Measurements from ENCODE around the gene HERPUD1.

HERPUD1 gene

GRCh38 chr16:56896244-56896643 is 35.7 kb upstream of the HERPUD1 start:
- Mint-ChIP-seq H3K4me1 (peaks cover 31 to 55% of the 10 kb centered on the region in 2 donors), H3K36me3 (peaks cover 9 to 14% of the 10 kb centered on the region in 2 donors), H3K27me3 (no peaks in the 10 kb centered on the region), H3K4me3 (no peak overlapping the region), H3K9me3 (no peaks in the 10 kb centered on the region), H3K27ac (no peak overlapping the region)
- DNase-seq (no peak), ATAC-seq (replicated peaks) (no peak)

DNA sequence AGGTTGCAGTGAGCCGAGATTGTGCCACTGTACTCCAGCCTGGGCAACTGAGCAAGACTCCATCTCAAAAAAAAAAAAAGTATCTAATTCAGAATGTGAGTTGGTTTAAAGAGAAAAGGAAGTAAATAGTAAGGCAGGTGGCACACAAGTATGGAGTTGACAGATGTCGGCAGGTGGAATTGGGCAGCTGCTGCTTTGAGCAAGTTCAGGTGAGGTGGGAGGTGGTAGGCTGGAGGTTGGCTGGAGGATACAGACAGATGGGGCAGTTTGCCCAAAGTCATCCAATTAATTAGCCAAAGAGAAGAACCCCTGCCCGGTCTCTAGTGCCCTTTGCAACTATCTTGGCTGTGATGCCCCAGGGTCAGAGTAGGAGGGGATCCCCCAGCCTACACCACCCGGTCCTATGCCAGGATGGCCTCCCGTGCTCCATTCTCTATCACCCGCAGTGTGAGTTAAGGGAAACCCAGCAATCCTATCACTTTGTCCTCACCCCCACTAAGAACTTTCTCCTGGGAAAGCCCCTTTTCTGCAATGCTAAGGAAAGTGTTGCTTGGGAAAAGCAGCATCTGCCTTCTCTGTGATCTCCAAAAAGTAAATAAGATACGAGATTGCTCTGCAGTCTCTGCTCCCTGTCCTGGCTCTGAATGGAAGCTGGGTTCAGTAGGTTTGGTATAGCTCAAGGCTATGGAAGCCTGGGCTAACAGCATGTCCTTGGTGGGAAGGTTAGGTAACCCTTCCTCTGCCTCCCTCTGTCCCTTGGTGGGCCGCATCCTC is 34.7 kb upstream of the HERPUD1 start:
- DNase-seq: no peak
- ATAC-seq (replicated peaks): no peak
- H3K9me3 Mint-ChIP-seq: no peaks in the 10 kb centered on the region
- H3K36me3 Mint-ChIP-seq: peaks cover 9 to 14% of the 10 kb centered on the region in 2 donors
- no peak overlapping the region for H3K4me3 Mint-ChIP-seq
- peaks cover 38 to 55% of the 10 kb centered on the region in 2 donors for H3K4me1 Mint-ChIP-seq
- no peaks in the 10 kb centered on the region for H3K27me3 Mint-ChIP-seq
- peak overlapping the region; percentile 26 for H3K27ac Mint-ChIP-seq

DNA sequence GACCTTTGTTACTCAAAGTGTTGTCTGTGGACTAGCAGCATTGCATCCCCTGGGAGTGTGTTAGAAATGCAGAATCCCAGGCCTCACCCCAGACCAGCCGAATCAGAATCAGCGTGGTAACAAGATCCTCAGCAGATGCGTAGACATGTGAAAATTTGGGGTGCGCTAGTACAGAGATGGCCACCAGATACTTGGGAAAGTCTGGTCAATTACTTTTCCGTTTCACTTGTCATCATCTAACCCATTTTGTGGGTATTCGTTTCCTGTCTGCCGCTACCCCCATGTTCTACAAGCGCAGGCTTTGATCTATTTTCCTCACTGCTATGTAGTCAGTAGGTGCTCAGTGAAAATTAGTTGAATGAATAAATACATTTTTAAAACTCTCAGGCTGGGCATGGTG is 33.1 kb upstream of the HERPUD1 start:
- no peaks in the 10 kb centered on the region for H3K27me3 Mint-ChIP-seq
- H3K36me3 Mint-ChIP-seq: peaks cover 9 to 14% of the 10 kb centered on the region in 2 donors
- DNase-seq (no peak), ATAC-seq (replicated peaks) (peak; percentile 27 to 56)
- H3K4me3 Mint-ChIP-seq: no peak overlapping the region
- H3K4me1 Mint-ChIP-seq: peaks cover 40 to 60% of the 10 kb centered on the region in 2 donors
- H3K9me3 Mint-ChIP-seq: no peaks in the 10 kb centered on the region
- peak overlapping the region; percentile 56 for H3K27ac Mint-ChIP-seq

- Mint-ChIP-seq H3K36me3 (peaks cover 11 to 22% of the 10 kb centered on the region in 2 donors), H3K4me3 (no peak overlapping the region), H3K27ac (no peak overlapping the region), H3K27me3 (no peaks in the 10 kb centered on the region), H3K4me1 (peaks cover 29 to 55% of the 10 kb centered on the region in 2 donors), H3K9me3 (no peaks in the 10 kb centered on the region)
- ATAC-seq (replicated peaks): no peak
- no peak for DNase-seq
These were observed 28.1 kb upstream of the HERPUD1 start for GRCh38 chr16:56903866-56904265.

- DNase-seq (no peak), ATAC-seq (replicated peaks) (no peak)
- no peak overlapping the region for H3K27ac Mint-ChIP-seq
- H3K4me3 Mint-ChIP-seq: no peak overlapping the region
- no peaks in the 10 kb centered on the region for H3K9me3 Mint-ChIP-seq
- H3K27me3 Mint-ChIP-seq: no peaks in the 10 kb centered on the region
- peaks cover 7 to 16% of the 10 kb centered on the region in 2 donors for H3K36me3 Mint-ChIP-seq
- H3K4me1 Mint-ChIP-seq: peaks cover 36 to 55% of the 10 kb centered on the region in 2 donors
These were observed 24.5 kb upstream of the HERPUD1 start for GRCh38 chr16:56907401-56907800.

DNA sequence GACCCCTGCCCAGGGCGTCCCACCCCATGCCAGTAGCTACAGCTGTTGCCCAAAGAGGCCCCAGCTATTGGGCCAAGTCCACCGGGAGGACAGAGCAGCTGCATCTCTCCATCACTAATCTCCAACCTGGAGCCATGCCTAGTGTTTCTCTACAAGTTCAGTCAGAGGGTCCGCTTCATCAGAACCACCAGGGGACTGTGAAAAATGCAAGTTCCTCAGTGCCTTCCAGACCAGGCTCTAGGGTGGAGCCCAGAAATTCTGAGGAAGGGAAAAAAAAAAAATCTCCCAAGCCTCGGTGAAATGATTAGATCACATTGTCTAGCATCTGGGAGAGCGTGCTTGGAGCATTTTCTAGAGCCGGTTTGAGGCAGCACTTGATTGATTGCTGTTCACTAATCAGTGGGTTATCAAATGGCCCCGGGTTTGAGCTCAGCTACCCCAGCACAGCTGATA is 22.4 kb upstream of the HERPUD1 start:
- peaks cover 0 to 2% of the 10 kb centered on the region in 2 donors for H3K9me3 Mint-ChIP-seq

DNA sequence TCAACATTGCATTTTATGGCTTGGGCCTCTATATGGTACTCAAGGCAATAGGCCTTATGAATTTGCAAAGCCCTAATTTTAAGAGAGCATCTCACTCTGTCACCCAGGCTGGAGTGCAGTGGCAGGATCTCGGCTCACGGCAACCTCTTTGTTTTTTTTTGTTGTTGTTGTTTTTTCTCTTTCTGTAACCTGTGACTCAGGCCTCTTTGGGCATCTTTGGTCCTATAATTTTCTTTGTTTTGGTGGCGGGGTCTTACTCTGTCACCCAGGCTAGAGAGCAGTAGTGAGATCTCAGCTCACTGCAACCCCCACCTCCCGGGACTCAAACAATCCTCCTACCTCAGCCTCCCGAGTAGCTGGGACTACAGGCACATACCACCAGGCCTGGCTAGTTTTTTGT is 21.8 kb upstream of the HERPUD1 start:
- Mint-ChIP-seq H3K36me3 (peaks cover 7 to 30% of the 10 kb centered on the region in 2 donors), H3K9me3 (peaks cover 0 to 4% of the 10 kb centered on the region in 2 donors), H3K27me3 (no peaks in the 10 kb centered on the region), H3K4me1 (peaks cover 57 to 75% of the 10 kb centered on the region in 2 donors), H3K27ac (peak overlapping the region; percentile 89), H3K4me3 (peak overlapping the region in 1 of 2 donors; percentile 3)
- DNase-seq (no peak), ATAC-seq (replicated peaks) (no peak)

More for the DNA sequence above, 22.4 kb upstream of the HERPUD1 start:
- Mint-ChIP-seq H3K4me1 (peaks cover 53 to 70% of the 10 kb centered on the region in 2 donors), H3K27ac (peak overlapping the region; percentile 89), H3K4me3 (no peak overlapping the region), H3K36me3 (peaks cover 7 to 26% of the 10 kb centered on the region in 2 donors), H3K27me3 (no peaks in the 10 kb centered on the region)
- ATAC-seq (replicated peaks) (no peak), DNase-seq (no peak)

DNA sequence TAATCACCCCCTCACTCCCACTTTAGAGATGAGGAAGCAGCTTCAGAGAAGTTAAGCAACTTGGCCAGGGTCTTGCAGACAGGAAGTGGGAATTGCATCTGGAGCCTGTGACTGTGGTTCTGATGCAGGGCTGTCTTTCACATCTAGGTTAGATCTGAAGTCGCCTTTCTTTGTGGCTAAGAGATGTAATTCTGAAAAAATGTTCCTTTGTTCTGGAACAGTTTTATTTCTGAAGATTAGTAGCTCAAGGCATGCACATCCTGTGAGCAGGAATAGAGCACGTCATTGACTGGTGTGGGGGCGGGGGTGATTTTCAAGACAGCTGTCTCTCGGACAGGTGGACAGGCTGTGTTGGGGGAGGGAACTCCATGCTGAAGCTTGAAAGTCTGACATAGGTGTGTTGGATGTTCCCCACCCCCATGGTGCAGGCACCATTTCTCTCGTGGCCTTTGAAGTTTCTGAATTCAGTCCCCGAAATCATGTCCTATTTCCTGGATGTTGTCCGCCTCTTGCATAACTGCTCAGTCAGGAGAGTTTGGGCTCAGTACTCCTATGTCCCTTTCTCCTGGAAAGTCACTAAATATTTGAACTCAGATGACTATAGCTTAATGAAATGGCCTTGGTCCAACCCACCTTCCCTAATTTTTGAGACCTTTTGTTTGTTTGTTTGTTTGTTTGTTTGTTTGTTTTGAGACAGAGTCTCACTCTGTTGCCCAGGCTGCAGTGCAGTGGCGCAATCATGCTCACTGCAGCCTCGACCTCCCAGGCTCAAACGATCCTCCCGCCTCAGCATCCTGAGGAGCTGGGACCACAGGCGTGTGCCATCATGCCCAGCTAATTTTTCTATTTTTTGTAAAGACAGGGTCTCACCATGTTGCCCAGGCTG is 21.0 kb upstream of the HERPUD1 start:
- peaks cover 8 to 31% of the 10 kb centered on the region in 2 donors for H3K36me3 Mint-ChIP-seq
- H3K27me3 Mint-ChIP-seq: no peaks in the 10 kb centered on the region
- H3K27ac Mint-ChIP-seq: peak overlapping the region; percentile 89
- DNase-seq (peak; percentile 55), ATAC-seq (replicated peaks) (peak; percentile 25 to 28)
- peaks cover 0 to 4% of the 10 kb centered on the region in 2 donors for H3K9me3 Mint-ChIP-seq
- H3K4me3 Mint-ChIP-seq: peak overlapping the region; percentile 60 to 65
- peaks cover 58 to 77% of the 10 kb centered on the region in 2 donors for H3K4me1 Mint-ChIP-seq

- DNase-seq: peak; percentile 92
- Mint-ChIP-seq H3K27me3 (no peaks in the 10 kb centered on the region), H3K4me1 (peaks cover 67 to 88% of the 10 kb centered on the region in 2 donors), H3K27ac (peak overlapping the region; percentile 89), H3K4me3 (peak overlapping the region; percentile 60 to 65), H3K36me3 (peaks cover 6 to 34% of the 10 kb centered on the region in 2 donors), H3K9me3 (peaks cover 0 to 5% of the 10 kb centered on the region in 2 donors)
- ATAC-seq (replicated peaks): peak; percentile 80 to 83
These were observed 20.0 kb upstream of the HERPUD1 start for GRCh38 chr16:56911771-56912571.

DNA sequence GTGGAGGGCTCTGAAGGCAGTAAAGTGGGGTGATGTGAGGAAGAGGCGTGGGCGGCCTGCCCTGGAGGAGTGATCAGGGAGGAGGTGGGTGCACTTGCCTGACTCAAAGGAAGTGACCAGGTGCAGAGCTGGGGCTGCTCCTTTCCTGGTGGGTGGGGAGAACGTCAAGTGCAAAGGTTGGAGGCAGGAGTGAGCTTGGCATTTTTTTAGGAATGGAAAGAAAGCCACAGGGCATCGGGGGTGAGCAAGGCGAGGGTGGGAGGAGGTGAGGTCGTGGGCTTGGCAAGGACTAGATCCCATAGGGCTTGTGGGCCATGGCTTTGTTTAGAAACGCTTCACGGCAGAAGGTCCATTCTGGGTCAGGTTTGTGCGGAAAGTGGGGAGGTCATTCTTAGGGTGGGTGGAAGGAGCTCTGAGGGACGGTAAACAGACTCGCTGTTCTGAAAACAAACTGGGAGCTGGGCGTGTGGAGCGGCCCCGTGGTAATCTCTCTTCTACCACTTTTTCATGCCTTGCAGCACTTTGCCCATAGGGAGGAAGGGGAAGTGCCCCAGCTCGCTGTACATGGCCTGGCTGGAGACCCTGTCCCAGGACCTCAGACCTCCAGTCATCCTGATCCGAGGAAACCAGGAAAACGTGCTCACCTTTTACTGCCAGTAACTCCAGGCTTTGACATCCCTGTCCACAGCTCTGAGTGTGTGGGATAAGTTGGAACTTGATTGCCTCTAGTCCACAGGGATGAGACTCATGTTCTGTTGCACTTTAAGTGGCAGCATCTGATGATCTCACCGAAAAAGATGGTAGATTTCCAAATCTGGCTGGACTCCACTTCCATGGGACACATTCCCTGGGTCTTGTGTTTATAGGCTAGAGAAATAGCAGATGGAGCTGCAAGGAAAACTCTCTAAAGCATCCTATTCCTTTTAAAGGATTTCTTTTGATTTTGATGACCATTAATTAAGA is 18.9 kb upstream of the HERPUD1 start:
- H3K36me3 Mint-ChIP-seq: peaks cover 11 to 40% of the 10 kb centered on the region in 2 donors
- no peaks in the 10 kb centered on the region for H3K27me3 Mint-ChIP-seq
- peak overlapping the region; percentile 60 to 65 for H3K4me3 Mint-ChIP-seq
- H3K27ac Mint-ChIP-seq: peak overlapping the region; percentile 89
- ATAC-seq (replicated peaks): no peak
- peaks cover under 1 to 11% of the 10 kb centered on the region in 2 donors for H3K9me3 Mint-ChIP-seq
- peaks cover 70 to 92% of the 10 kb centered on the region in 2 donors for H3K4me1 Mint-ChIP-seq
- no peak for DNase-seq

DNA sequence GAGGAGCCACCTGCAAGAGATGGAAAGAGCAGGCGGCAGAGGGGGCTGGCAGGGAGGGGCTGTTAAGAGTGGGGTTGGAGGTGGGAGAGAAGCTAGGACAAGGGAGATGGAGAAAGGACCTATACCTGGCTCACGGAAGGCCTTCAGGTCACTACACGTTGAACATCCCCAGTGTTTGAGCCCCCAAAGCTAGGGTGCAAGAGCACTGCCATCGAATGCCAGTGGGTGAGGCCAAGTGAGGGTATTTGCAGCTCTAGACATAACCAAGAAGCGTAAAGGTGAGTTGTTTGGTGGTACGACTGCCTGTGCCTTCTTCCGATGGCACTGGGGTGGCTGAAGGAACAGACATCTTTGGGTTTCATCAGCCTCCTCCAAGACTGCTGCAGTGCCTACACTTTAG is 17.0 kb upstream of the HERPUD1 start:
- H3K9me3 Mint-ChIP-seq: peaks cover 6 to 15% of the 10 kb centered on the region in 2 donors
- H3K27ac Mint-ChIP-seq: peak overlapping the region; percentile 91
- no peak for ATAC-seq (replicated peaks)
- peaks cover 78 to 94% of the 10 kb centered on the region in 2 donors for H3K4me1 Mint-ChIP-seq
- no peak overlapping the region for H3K4me3 Mint-ChIP-seq
- no peaks in the 10 kb centered on the region for H3K27me3 Mint-ChIP-seq
- peaks cover 16 to 51% of the 10 kb centered on the region in 2 donors for H3K36me3 Mint-ChIP-seq
- no peak for DNase-seq

DNA sequence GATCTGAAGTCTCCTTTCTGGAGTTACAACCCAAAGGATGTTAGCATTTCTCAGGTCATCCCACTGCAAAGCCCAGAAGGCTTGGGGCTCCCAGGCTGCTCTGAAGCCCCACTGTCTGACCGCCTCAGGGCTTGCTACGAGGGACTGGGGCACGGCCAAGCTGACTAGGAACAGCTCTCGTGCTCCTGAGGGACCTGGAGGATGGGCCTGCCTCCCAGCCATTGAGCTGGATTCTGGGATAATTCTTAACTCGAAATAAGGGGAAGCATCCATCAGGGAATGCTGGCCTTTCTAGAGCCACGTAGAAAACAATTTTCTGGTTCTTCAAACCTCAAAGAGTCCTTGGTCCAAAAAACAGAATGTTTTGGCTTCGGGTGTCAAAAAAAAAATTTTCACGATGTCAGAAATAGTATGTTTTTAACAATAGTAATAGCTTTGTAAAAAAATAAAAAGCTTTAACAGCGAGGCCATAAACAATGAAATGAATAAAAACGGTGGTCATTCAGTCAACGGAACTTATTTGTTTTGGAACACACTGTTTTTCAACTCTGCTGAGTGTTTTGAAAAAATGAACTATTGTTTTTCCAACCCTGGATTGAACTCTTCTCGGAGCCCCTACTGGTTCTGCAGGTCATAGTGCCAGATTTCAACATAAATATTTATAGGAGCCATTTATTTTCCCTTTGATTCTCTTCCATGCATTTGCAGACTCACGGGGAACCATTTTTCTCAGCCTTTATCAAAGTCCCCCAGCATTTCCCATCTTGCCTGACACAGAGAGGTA is 16.4 kb upstream of the HERPUD1 start:
- H3K36me3 Mint-ChIP-seq: peaks cover 16 to 53% of the 10 kb centered on the region in 2 donors
- H3K4me3 Mint-ChIP-seq: peak overlapping the region; percentile 79 to 81
- peaks cover 79 to 94% of the 10 kb centered on the region in 2 donors for H3K4me1 Mint-ChIP-seq

More for the DNA sequence above, 16.4 kb upstream of the HERPUD1 start:
- ATAC-seq (replicated peaks) (no peak), DNase-seq (no peak)
- Mint-ChIP-seq H3K27ac (peak overlapping the region; percentile 99), H3K9me3 (peaks cover 6 to 17% of the 10 kb centered on the region in 2 donors), H3K27me3 (no peaks in the 10 kb centered on the region)
